Suprapubic skin (tissue), 4 donors: Measurements from ENCODE around the gene SH2D3C. TPM values are rescaled to one million over a fixed set of nuclear protein-coding genes. Genes with fewer than 3 reads are reported as not detected.

Experiments
- DNase-seq, 2 donors: peaks; one replicate each; pipeline ENCODE4 v3.0.0-alpha.2; 2019; ENCODE audit warnings: low spot score in 2 of 2
- H3K27ac ChIP-seq: fragments of 200-600 bp; sonication (generic); one replicate; pipeline ENCODE4 v1.5.1; 2019
- H3K27me3 ChIP-seq: fragments of 200-600 bp; sonication (generic); one replicate; pipeline ENCODE4 v1.5.1; 2019
- H3K36me3 ChIP-seq: fragments of 200-600 bp; sonication (generic); one replicate; pipeline ENCODE4 v1.5.1; 2019
- H3K4me1 ChIP-seq: fragments of 200-600 bp; sonication (generic); one replicate; pipeline ENCODE4 v1.5.1; 2019
- H3K4me3 ChIP-seq: fragments of 200-600 bp; sonication (generic); one replicate; pipeline ENCODE4 v1.5.1; 2019; ENCODE audit warnings: mild to moderate bottlenecking
- H3K9me3 ChIP-seq: fragments of 200-600 bp; sonication (generic); one replicate; pipeline ENCODE4 v1.5.1; 2019
- CTCF ChIP-seq, 2 donors: fragments of 200-600 bp in 1 of 2; fragments of 450-650 bp in 1 of 2; sonication (generic) in 1 of 2; IDR thresholded peaks; one replicate each; pipeline ENCODE4 v1.5.1; 2016 to 2019; ENCODE audit warnings: antibody characterized with exemption in 2 of 2, mild to moderate bottlenecking in 1 of 2, moderate library complexity in 1 of 2
- EP300 ChIP-seq: sonication (generic); formaldehyde crosslinking; IDR thresholded peaks from one replicate; pipeline ENCODE4 v1.6.1; 2017; ENCODE audit warnings: antibody characterized with exemption
- POLR2A ChIP-seq, 2 donors: fragments of 450-650 bp; IDR thresholded peaks; one replicate each; pipeline ENCODE4 v1.6.1; 2017; ENCODE audit warnings: antibody characterized with exemption in 2 of 2, mild to moderate bottlenecking in 2 of 2, moderate library complexity in 2 of 2
- POLR2AphosphoS5 ChIP-seq, 3 donors: sonication (generic); formaldehyde crosslinking; IDR thresholded peaks; one replicate each; pipeline ENCODE4 v1.6.1; 2017; ENCODE audit warnings: antibody characterized with exemption in 3 of 3
- WGBS: methylation state at CpG from one replicate; pipeline ENCODE4 v1.1.5; 2018; 5-methylcytosine and 5-hydroxymethylcytosine counted together
- total RNA-seq, 4 donors: library from RNA; depleted of rRNA; stranded (reverse); fragments of >200 nt; gene quantifications; one replicate each; pipeline ENCODE4 v1.1.0, GENCODE V29; 2016

The SH2D3C gene
- total RNA-seq, 4 donors from 2014 or later: 3.4 to 8.9 (median 6.1) TPM

DNA sequence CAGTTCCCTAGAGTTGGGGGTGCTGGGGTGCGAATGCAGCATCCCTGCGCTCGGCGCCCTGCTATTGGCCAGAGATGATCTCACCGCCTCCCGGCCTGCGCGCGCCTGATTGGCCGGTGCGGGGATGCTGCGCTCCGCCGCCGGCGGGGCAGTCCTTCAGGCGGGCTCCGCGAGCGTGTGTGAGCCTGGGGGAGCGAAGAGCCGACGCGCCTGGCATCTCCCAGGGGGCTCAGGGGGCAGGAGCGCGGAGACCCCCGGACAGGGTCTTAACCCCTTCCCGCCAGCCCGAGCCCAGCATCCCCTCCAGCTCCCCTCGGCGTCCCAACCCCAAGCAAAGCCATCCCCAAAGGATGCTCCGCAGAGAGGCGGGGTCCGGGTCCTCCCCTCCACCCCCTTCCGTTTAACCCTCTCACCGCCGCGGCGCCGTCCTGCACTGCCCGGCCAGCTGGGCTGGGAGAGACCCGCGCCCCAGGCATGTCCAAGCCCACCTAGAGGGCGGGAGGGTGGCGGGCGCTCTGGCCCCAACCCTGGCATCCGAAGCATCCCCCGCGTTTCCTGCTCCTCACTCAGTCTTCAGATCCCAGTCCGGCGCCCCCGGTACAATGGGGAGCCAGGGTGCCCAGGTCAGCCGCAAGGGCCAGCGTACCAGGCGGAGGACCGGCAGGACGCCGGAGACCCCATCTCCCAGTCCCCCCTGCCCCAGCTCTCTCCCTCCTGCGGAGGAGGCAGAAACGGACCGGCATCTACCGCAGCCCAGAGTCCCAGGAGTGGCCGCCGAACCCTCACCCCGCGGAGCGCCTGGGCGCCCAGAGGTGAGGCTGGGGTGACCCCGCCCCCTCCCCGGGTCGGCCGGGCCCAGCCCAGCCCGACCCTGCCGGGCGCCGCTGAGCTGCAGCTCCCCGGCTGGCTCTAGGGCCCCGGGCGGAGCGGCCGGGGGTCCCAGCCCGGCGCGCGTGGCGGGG, 24.1 kb downstream of the SH2D3C start:
- WGBS: 40% methylated on average over 3 of the region's 86 CpGs
- TF ChIP-seq CTCF (IDR thresholded peaks at IDR 0.05) (no peak), POLR2AphosphoS5 (IDR thresholded peaks at IDR 0.05) (no peak), EP300 (no peak), POLR2A (IDR thresholded peaks at IDR 0.05) (no peak)
- Histone ChIP-seq H3K27ac (no peak overlapping the region), H3K27me3 (peaks cover 34% of the 10 kb centered on the region), H3K36me3 (peaks cover 8% of the 10 kb centered on the region), H3K9me3 (no peaks in the 10 kb centered on the region), H3K4me1 (peaks cover 17% of the 10 kb centered on the region), H3K4me3 (peak overlapping the region; percentile 26)
- no peak for DNase-seq

GRCh38 chr9:127753622-127754021, 24.8 kb downstream of the SH2D3C start:
- DNase-seq: no peak
- Histone ChIP-seq H3K9me3 (no peaks in the 10 kb centered on the region), H3K27me3 (peaks cover 34% of the 10 kb centered on the region), H3K27ac (no peak overlapping the region), H3K4me1 (peaks cover 17% of the 10 kb centered on the region), H3K4me3 (no peak overlapping the region), H3K36me3 (peaks cover 15% of the 10 kb centered on the region)
- 69% methylated on average over 7 of the region's 8 CpGs for WGBS
- TF ChIP-seq POLR2A (IDR thresholded peaks at IDR 0.05) (no peak), CTCF (IDR thresholded peaks at IDR 0.05) (no peak), EP300 (no peak), POLR2AphosphoS5 (IDR thresholded peaks at IDR 0.05) (no peak)

GRCh38 chr9:127753148-127753547, 25.3 kb downstream of the SH2D3C start:
- H3K36me3 ChIP-seq: peaks cover 15% of the 10 kb centered on the region
- H3K4me3 ChIP-seq: no peak overlapping the region
- no peaks in the 10 kb centered on the region for H3K9me3 ChIP-seq
- 82% methylated on average over 8 of the region's 8 CpGs for whole genome bisulfite sequencing
- DNase-seq: no peak
- peaks cover 17% of the 10 kb centered on the region for H3K4me1 ChIP-seq
- peaks cover 34% of the 10 kb centered on the region for H3K27me3 ChIP-seq
- no peak overlapping the region for H3K27ac ChIP-seq
- TF ChIP-seq EP300 (no peak), POLR2A (IDR thresholded peaks at IDR 0.05) (no peak), CTCF (IDR thresholded peaks at IDR 0.05) (no peak)

DNA sequence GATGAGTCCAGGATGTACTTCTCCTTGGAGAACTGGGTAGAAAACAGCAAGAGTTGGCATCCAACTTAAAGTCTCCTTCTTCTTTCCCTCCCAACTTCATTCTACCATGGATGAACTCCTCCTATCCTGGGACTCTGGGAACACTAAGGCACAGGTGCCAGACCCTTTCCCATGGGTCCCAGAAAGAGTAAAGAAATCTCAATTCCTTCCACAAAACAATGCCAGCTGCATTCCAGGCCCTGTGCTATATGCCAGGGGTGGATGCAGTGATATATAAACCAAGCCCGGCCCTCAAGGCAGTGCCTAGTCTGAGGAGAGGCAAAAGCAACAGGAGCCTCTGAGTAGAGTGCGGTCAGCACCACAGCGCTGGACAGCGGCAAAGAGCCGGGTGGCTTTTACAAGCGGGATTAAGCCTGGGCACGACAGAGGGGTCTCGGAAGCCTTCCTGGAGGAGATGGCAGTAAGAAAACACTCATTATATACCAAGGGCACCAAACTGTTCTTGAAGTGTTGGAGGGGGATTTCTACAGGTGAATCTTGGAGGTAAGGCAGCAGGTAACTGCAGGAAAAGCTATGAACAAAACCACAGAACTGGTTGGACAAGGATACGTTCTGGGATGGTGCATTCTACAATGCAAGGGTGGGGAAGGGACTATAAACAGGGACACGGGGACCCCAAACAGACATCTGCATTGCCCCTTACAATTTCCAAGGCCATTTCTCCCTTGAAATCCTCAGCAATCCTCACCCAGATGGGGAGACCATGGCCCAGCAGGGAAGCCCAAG, 27.0 kb downstream of the SH2D3C start:
- TF ChIP-seq EP300 (no peak), POLR2A (IDR thresholded peaks at IDR 0.05) (no peak), POLR2AphosphoS5 (IDR thresholded peaks at IDR 0.05) (no peak), CTCF (IDR thresholded peaks at IDR 0.05) (no peak)
- Histone ChIP-seq H3K27ac (no peak overlapping the region), H3K36me3 (peaks cover 15% of the 10 kb centered on the region), H3K4me3 (no peak overlapping the region), H3K4me1 (peaks cover 17% of the 10 kb centered on the region), H3K27me3 (peaks cover 34% of the 10 kb centered on the region), H3K9me3 (no peaks in the 10 kb centered on the region)
- WGBS: 49% methylated on average over 10 of the region's 10 CpGs
- DNase-seq: no peak
